ENCODE data around the gene KLHDC3. TPM values are rescaled to one million over a fixed set of nuclear protein-coding genes. Genes with fewer than 3 reads are reported as not detected.

The KLHDC3 gene
- total and polyA plus RNA-seq, 2 of the 13 experiments (the other 11 are each of a cell fraction or from before 2014, with no cell fraction given), result 78.3 to 91.5 TPM

DNA sequence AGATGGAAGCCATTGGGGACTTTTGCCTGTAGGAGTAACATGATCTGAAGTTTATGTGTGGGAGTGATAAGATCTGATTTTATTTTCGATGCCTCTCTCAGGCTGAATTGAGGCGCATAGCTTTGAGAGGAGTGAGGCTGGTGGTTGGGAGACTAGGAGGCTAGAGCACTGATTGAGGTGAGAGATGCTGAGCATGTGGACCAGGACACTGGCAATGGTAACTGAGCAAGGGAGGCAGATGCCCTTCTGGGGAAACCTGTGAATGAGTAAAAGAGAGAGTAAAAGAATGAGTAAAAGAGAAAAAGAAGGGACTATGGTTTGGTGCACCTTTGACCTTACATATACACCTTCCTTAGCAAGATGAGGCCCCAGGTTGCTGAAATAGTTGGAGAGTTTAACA lies 10.4 kb downstream of the KLHDC3 start (continued):
- TF ChIP-seq ZMYM3 (CRISPR knock-in tag; IDR thresholded peaks at IDR 0.05), result no peak

DNA sequence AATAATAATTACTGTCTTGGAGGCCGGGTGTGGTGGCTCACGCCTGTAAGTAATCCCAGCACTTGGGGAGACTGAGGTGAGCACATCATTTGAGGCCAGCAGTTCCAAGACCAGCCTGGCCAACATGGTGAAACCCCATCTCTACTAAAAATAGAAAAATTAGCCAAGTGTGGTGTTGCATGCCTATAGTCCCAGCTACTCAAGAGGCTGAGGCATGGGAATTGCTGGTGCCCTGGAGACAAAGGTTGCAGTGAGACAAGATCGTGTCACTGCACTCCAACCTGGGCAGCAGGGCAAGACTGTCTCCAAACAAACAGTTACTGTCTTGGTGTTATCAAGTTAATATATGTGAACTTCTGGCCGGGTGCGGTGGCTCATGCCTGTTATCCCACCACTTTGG lies 12.3 kb downstream of the KLHDC3 start:
- H3K36me3 ChIP-seq (replicated peaks in 1 of 2; ENCODE audit: control insufficient read depth in 1 of 2, insufficient read depth in 2 of 2, low read length in 2 of 2), result peaks cover 36 to 57% of the 10 kb centered on the region in 2 experiments
- no peak overlapping the region for H3K9ac ChIP-seq (ENCODE audit: insufficient read depth, low read depth, low read length)
- TF ChIP-seq, protein P1, sequence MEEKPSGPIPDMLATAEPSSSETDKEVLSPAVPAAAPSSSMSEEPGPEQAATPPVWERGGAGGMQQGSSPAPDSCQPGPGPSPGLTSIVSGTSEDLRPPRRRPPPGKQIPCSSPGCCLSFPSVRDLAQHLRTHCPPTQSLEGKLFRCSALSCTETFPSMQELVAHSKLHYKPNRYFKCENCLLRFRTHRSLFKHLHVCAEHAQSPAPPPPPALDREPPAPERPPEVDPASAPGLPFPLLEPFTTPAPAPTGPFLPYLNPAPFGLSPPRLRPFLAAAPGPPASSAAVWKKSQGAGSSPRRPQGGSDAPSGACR (CRISPR knock-in tag; IDR thresholded peaks at IDR 0.05), result no peak
- TF ChIP-seq ZNF614 (CRISPR knock-in tag; IDR thresholded peaks at IDR 0.05; ENCODE audit: borderline replicate concordance) (no peak), ZFYVE20 (CRISPR knock-in tag; IDR thresholded peaks at IDR 0.05; ENCODE audit: borderline replicate concordance, low read depth) (no peak), TOE1 (CRISPR knock-in tag; IDR thresholded peaks at IDR 0.05) (no peak), ZNF605 (CRISPR knock-in tag; IDR thresholded peaks at IDR 0.05) (no peak), HES4 (CRISPR knock-in tag; IDR thresholded peaks at IDR 0.05; ENCODE audit: borderline replicate concordance) (no peak), THAP11 (CRISPR knock-in tag; IDR thresholded peaks at IDR 0.05) (no peak)
- H3K4me2 ChIP-seq (ENCODE audit: low read depth, low read length), result no peak overlapping the region
- no peak for DNase-seq (ENCODE audit: low spot score)
- ATAC-seq, result no peak
- in situ Hi-C loops (cut with HindIII; ENCODE audit: extremely low pct_ligation_motif_present, low pct_unique_long_range_greater_than_20kb), result no loop called here
- BruUV-seq (replicated peaks), result no TSS peak
- peaks cover 0 to 3% of the 10 kb centered on the region in 2 experiments; a peak in 1 of 5 replicates for H3K27me3 ChIP-seq (ENCODE audit: control insufficient read depth in 1 of 2, insufficient read depth in 2 of 2, low read length in 2 of 2)
- H3K27ac ChIP-seq (ENCODE audit: extremely low read length, insufficient read depth, low read length), result no peak overlapping the region
- POLR2A ChIA-PET, result no interaction called here
- no peaks in the 10 kb centered on the region for H4K20me1 ChIP-seq (ENCODE audit: insufficient read depth, low read length)
- intact Hi-C loops (cut with micrococcal nuclease; ENCODE audit: unreplicated experiment), result no loop called here
- 96% methylated on average over 5 of the region's 5 CpGs for WGBS (ENCODE audit: low lambda C conversion rate)
- no peak overlapping the region for H3K4me3 ChIP-seq (replicated peaks in 1 of 3; ENCODE audit: insufficient read depth in 1 of 3, low read depth in 2 of 3, low read length in 3 of 3)
- no peak for FAIRE-seq
- H2AFZ ChIP-seq (ENCODE audit: low read length), result no peak overlapping the region
- no peaks in the 10 kb centered on the region for H3K9me3 ChIP-seq (ENCODE audit: low read length)
- peaks cover 12% of the 10 kb centered on the region for H3K4me1 ChIP-seq (ENCODE audit: insufficient read depth, low read length)
- peaks cover 20% of the 10 kb centered on the region for H3K79me2 ChIP-seq (ENCODE audit: insufficient read depth, low read length)
- CTCF ChIA-PET (ENCODE audit: low intra/inter-chr PET ratio, low total read pairs), result no interaction called here
